NCI-H146 (cell line): Measurements from ENCODE around the gene FAM83C.
A peak's percentile ranks its signal among the peaks of the same experiment; 100 is the strongest.

Source experiments
- DNase-seq: peaks from one replicate; lab custom pipeline; 2025; lab: John Stamatoyannopoulos, UW

Gene FAM83C

DNA sequence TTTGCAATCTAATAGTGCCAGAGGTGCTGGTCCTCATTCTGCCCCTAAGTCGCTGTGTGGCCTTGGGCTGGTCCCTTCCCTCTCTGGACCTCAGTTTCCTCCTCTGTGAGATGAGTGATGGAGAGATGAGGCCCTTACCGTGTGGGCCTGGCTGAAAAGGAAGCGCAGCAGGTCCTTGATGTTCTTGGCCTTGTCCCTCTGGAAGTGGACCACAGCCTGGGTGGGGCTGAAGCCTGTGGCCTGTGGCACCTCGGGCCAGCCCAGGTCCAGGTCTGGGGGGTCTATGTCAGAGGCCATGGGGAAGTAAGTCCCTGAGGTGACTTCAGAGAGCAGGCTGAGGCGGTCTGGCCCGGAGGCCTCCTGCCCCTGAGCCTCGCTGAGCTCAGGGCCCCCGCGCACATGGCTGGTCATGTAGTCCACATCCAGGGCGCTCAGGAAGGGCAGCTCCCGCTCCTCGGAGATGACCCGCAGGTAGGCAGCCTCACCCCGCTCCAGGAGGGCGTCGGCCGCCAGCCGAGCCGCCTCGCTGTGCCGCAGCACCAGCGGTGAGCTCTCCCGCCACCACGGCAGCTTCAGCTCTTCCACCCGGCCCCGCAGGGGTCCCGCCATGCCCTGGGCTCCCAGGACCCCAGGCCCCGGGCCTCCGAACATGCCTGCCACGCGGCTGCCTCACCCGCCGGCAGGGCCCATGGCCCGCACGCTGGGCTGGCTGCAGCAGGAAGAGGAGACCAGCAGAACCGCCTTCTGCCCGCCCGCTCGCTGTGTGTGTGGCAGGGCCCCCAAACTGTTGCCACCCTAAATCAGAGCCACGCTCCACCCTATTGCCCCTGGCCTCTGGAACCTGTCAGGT, at the start of gene FAM83C:
TSS of gene FAM83C (minus strand) at position 772 of the 850 bp plus-strand sequence. CDS start at position 651, 121 bp downstream.
- no peak for DNase-seq

DNA sequence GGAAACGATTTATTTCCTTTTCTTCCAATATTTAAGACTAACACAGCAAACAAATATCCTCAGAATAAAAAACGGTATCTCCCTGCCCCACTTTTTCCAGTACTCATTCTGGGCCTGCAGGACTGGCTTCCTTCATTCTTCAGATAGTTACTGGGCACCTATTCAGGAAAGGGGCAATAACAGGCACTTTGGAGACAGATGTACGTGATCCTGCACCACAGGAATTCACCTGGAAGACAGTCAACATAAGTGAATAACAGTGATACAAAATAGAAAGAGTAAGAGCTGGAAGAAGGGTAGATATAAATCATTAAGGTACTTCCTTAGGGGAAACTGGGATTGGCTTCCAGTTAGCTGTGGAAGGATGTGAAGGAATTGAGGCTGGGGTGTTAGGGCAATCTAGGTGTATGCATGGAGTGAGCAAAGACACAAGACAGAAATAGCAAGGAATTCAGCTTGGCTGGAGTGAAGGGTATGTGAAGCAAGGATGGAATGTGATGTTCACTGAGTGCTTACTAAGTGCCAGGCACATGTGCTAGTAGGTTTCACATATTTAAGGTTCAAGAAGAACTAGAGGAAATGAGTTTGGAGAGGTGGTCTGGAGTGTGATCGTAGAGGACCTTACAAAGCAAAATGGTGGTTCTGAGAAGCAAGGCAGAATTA, 49.3 kb upstream of the FAM83C start:
- no peak for DNase-seq

DNA sequence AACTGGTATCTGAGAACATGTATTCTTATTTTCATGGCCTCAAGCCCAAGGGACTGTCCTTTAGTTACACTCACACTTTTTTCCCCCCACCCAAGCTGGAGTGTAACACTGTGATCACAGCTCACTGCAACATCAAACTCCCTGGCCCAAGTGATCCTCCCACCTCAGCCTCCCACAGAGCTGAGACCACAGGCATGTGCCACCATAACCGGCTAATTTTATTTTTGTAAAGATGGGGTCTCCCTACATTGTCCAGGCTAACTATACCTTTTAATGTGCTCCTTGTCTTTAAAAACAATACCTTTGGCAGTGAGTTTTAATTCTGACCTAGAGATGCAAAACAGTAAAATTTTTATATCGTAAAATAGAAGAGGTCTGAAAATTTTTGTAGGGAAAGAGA, 48.2 kb upstream of the FAM83C start:
- no peak for DNase-seq

DNA sequence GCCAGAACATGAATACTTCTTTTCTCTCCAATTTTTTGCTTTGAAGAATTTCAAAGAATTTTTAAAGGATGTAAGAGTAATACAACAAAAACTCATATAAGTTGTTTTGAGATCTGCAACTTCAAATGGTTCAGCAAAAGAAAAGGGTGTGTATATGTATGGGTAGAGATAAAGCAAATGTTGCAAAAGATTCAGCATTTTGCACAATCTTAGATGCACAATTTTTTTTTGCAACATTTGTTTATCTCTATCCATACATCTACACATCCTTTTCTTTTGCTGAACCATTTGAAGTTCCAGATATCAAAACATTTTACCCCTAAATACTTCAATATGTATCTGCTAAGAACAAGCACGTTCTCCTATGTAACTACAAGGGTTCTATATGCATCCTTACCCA, 47.4 kb upstream of the FAM83C start:
- no peak for DNase-seq

DNA sequence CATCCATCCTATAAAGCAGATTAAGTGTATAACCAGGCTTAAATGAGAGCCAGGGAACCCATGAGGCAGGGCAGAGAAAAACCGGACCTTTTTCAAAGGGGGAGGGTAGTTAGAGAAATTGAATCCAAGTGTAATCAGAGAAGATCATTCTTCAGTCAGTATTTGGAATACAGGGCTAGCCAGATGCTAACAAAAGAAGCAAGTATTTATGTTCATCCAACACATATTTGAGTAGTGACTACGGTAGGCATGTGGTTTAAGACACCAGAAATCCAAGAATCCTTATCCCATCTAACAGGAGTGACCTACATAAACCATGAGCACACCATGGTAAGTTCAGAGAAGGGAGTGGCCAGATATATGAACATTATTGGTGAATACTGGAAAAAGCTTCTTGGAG, 46.8 kb upstream of the FAM83C start:
- DNase-seq, result no peak

DNA sequence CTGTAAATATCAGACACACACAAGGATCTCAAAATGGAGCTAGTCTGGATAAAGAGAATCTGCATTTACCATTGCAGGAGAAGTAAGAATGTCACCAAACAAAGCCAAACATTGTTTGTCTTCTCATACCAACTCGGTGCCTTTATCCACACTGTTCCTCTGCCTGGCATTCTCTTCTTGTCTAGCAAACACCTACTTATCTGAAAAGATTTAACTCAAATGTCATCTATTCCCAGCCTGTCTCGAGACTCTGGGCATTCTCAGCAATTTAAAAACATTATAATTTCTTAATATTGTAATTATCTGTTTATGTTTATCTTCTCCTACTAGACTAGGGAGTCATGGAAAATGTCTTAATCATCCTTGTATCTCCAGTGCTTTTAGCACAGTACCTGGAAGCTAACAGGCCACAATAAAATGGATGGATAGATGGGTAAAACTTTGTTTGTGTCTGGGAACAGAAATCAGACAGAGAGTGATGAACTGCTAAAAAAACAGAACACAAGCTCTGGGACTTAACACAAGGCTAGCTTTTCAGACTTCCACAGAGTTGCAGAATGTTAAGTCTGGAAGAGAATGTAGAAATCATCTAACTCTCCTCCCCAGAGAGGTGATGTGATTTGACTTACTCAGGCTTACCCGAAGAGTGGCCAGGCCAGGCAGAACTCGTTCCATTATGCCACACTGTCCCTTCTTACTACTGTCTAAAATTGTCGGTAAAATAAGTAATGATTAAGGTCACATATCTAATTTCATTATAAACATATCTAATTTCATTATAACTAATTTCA, 42.3 kb upstream of the FAM83C start:
- no peak for DNase-seq

DNA sequence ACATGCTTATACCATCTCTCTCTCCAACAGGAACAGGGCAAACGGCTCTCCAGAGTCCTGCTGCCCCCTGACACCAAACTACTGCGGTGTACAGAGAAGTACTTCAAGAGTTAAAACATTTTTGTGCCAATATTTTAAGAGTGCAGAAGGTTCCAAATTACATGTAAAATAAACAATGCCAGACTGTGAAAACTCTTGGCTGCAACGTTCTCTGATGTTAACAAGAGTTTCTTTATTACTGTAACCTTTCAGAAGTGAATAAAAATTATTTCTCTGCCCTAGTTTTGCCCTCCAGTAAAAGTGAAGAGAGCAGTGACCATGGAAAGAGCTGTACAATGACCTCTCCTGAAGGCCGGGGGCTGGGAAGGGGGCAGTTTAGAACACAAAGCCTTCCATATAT, 41.4 kb upstream of the FAM83C start:
- DNase-seq, result no peak

DNA sequence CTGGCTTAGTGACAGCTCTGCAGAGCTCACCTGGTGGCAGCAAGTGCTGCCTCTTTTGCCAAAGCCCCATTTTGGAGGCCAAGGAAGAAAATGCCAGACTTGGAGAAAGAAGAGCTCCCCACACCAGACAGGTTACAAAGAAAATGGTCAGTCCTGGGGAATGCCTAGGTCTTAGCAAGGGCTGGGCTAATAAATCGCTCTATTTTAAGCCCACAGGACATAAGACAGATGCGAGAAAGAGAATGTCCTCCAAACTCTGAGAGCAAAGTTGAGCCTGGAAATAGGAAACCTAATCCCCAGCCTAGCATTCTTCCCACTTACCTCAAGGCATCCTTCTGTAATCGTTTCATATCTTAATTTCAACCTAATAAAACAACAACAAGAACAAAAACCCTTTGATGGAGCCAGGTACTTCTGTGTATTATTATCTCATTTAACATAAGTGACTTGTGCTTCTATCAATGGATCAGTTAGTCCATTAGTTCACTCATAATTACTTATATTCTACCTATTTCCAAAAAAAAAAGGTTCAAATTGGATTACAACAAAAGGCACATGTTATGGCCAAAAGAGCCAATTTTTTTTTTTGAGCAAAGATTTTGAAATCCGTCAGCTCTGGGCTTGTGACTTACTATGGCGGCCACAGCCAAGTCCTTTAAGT, 40.4 kb upstream of the FAM83C start:
- DNase-seq, result no peak

DNA sequence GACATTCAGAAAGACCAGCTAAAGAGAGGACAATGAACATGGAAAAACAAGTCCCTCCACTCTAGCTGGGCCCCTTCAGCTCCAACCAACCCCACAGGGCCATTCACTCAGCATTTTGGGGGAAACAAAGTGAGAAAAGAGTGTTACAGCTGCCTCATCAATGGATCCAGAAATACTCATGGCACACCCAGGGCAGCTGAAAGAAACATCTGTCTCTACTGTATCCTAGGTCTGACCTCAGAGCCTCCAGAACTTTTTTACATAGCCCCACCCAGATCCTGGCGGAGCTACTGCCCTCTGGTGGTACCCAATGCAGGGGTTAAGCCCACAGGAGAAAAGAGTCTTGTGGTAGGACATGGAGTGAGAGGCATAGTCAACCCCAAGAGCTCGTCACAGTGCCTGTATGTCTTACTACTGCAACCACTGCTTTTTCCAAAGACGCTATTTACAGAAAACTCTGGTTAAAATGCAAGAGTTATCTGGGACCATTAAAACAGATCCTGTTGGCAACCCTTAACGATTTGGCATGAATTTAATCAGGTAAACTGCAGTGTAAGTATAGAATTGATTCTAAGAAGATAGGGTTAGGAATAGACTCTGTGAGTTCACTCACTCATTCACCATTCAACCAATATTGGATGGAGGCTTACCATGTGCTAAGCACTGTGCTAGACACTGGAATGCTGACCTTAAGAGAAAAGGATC, 37.4 kb upstream of the FAM83C start:
- DNase-seq, result peak; percentile 39

DNA sequence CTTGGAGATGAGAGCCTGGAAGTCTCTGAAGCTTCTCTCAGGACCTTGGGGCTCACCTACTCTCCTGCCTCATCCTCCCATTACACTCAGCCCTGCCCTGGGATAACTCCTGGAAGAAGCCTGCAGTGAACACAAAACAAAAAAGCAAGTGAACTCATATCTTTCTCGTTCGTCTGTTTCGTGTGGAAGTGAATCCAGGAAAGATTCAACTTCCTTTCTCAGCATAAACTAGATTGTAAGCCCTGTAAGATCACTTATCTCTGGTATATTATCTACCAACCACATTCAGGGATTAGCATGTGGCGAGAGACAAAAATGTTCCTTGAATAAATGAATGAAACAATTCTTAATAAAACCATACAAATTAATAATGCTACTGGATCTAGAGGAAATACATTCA, 36.5 kb upstream of the FAM83C start:
- DNase-seq, result no peak

DNA sequence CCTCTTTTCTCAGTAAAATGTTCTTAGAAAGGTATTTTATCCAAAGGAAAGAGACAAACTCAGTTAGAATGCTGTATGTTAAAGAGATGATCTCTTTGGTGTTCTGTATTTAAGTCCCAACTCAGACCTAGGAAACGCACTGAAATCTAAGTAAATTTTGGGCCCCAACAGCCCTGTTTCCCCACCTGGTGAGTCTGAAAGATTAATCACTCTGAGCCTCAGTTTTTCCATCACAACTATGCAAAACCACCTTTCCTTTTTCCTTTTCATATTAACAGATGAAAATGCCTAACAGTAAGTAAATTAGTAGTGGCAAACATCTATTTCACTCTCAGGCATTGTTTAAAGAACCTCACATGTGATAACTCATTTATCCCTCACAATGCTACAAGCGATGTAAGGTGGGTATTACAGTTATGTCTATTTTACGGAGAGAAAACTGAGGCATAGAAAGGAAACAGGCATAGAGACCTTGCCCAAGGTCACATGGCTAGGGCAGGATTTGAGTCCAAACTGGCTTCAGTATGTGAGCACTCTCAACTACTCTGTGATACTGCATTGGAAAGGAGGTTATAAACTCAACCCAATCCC, 36.0 kb upstream of the FAM83C start:
- DNase-seq, result no peak

DNA sequence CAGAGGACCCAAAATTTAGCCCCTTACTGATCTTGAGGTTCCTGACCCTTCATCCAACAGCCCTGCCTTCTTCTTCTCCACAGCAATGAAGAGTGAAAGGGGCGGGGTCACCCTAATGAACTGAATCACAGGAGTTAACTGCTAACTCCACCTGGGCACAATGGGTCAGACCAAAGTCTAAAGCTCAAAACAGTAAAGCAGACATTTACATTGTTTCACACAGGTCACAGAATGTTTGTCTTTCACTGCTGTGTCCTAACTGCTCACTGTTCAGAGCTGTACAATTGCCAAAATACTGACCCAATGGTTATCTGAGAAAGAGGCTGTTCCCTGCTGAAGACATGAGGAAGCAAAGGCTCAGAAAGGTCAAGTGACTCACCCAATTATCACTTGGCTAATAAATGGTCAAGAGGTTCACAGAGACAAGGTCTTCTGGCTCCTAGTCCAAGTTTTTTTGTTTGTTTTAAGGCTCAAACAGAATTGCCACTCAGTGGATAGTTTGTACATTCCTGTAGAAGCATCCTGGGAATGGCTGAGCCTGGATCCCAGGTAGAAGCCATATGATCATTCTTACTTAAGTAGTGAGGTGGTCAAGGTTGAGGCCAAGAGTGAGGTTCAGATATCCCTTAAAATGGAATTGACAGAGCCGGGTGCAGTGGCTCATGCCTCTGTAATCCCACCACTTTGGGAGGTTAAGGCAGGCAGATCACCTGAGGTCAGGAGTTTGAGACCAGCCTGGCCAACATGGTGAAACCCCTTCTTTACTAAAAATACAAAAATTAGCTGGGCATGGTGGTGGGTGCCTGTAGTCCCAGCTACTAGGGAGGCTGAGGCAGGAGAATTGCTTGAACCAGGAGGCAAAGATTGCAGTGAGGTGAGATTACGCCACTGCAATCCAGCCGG, 35.1 kb upstream of the FAM83C start:
- no peak for DNase-seq

DNA sequence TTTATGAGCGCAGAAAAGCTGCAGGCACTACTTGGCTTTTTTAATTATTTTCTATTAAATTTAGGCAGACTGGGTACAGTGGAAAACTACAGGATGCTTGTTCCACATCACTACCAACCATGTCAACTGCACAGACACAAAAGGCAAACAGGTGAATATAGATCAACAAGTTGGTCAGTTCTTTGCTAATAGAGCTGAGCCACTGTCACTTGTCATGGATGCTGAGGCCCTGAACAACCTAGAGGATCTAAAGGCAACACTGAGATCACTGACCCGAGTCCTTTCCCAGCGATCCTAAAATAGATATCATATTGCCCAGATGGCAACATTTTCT, 34.5 kb upstream of the FAM83C start:
- DNase-seq, result no peak

DNA sequence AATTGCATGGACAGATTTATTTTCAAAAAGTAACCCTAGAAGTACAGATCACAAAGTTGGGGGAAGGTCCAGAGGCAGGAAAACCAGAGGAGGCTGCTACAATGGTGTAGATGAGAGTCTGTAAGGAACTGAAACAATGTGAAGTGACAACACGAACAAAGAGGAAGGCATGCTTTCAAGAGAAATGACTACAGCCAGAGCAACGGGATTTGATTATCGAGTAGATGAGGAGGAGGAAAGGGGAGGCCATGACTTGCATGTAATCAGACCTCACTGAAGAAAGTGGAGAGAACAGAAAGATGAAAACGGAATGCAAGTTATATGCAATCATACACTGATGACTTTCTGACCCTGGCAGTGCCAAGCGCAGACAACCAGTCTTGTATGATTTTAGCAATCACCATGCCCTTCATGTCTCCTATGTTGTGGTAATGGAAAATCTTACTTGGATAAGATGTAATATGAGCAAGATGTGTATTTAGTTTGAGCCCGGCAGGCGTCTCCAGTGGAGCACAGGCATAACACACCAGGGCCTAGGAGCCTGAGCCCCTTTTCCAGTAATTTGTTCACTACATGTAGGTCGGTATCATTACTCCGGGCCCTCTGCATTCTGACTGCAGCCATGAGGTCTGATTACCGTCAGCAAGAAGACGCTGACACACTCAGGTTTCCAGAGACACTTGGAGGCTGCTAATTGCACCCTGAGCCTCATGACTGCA, 34.0 kb upstream of the FAM83C start:
- DNase-seq, result no peak

DNA sequence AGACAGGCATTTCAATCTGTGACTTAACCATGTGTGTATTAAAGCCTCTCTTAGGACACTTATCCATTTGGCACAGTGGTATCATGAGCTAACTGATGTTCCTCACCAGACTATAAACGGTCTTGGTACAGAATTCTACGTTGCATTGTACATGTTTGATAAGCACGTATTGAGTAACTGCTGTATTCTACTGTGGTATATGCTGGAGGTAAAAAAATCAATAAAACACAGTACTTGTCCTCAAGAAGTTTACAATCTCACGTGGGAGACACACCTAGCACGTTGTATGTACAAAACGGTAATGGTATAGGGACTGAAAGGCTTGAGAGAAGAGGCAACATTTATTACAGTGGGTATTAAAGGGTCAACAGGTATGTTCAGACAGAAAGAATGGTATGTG, 33.2 kb upstream of the FAM83C start:
- DNase-seq, result no peak

DNA sequence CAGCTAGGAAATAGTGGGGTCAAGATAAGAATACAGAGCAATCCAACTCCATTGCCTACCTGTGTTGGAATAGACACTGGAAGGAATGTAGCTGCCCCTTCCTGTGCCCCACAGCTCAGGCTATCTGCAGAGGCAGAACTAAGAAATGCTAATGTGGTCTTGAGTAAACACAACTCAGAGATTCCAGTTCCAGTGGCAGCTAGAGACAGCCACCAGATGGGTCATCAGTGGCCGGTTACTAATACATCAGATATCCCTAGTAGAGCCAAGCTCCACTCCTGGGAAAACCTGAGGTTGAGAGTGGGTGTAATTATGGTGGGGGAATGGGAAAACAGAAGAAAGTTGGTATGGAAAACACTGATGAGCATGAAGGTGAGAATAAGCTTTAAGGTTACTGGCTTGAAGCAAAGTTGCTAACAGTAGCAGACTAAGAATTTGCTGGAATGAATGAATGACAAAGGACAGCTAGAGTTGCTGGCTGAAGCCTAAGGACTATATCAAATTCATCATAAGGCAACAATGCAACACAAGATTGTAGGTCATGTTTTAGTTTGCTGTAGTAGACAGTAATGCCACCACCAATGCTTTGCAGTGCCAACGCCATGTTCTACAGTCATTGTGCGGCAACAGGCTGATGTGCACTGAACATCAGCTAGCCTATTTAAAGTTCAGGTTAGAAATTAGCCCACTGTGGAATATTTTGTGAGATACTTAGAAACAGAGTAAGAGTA, 28.3 kb upstream of the FAM83C start:
- no peak for DNase-seq

DNA sequence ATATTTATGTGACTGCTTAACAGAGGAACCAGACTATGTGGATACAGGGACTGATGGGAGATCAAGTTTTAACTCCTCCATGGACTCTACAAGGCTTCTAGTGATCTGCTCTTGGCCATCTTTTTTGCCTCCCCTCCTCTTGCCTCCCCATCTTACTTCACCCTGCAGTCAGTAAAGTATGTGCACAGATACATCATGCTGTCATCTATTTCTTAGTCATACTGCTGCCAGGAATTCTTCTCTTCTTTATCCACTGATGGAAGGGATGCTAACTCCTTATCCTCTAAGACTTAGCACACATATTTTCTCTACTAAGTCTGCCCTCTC, 27.6 kb upstream of the FAM83C start:
- no peak for DNase-seq

DNA sequence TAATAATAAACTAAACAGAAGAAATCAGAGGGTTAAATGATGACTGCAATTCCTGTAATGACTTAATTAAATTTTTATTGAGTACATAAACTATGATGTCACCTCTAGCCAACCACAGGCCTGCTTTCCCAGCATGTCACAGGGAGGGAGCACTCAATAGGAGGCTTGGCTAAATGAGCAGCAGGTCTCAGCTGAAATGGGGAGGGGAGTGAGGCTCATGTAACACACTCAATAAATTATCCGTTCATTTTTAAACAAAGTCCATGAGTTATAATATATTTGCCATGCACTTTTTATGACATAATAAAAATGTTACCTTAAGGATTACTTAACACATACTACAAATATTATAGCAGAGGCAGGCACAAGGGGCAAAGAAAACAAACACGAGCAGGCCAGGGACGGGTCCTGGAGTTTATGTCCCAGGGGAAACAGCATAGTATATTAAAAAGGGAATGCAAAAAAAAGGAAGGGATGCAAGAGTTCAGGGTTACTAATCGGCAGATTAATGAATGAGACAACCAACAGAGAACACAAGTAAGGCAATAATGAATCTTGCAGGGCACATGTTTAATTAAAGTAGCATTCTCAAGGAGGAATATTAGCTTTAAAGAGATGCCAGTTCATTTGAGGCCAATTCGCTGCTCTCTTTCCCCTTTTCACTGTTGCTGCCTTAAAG, 27.1 kb upstream of the FAM83C start:
- peak; percentile 28 for DNase-seq
